NCI-H1694 treated with DMSO at 0.1 percent for 48 hours (cell line): ENCODE measurements around the gene CTNNA2.

Source experiments
- DNase-seq: peaks from one replicate; lab custom pipeline; 2025; lab: John Stamatoyannopoulos, UW

The CTNNA2 gene

GRCh38 chr2:79512442-79513401 lies at the start of gene CTNNA2:
Gene CTNNA2 (plus strand): TSS chr2:79513051.
- DNase-seq, result peak; percentile 39

- DNase-seq, result no peak
These were observed 25.5 kb upstream of the CTNNA2 start for GRCh38 chr2:79487399-79487798.

GRCh38 chr2:79511320-79511951 lies 1.4 kb upstream of the CTNNA2 start:
- DNase-seq, result no peak

- DNase-seq, result no peak
These were observed 860 bp downstream of the CTNNA2 start for GRCh38 chr2:79513711-79514110.

- no peak for DNase-seq
These were observed 16.8 kb downstream of the CTNNA2 start for GRCh38 chr2:79529636-79530035.

GRCh38 chr2:79530443-79530842 lies 17.6 kb downstream of the CTNNA2 start:
- no peak for DNase-seq

- no peak for DNase-seq
These were observed 34.7 kb downstream of the CTNNA2 start for GRCh38 chr2:79547568-79547967.

- DNase-seq, result no peak
These were observed 39.8 kb downstream of the CTNNA2 start for GRCh38 chr2:79552653-79553052.

- DNase-seq, result no peak
These were observed 42.0 kb downstream of the CTNNA2 start for GRCh38 chr2:79554899-79555298.

GRCh38 chr2:79564065-79564464 lies 51.2 kb downstream of the CTNNA2 start:
- no peak for DNase-seq

- no peak for DNase-seq
These were observed 56.2 kb downstream of the CTNNA2 start for GRCh38 chr2:79569048-79569447.

GRCh38 chr2:79573895-79574674 lies 61.2 kb downstream of the CTNNA2 start:
- DNase-seq, result no peak

- DNase-seq, result no peak
These were observed 63.6 kb downstream of the CTNNA2 start for GRCh38 chr2:79576451-79576850.

GRCh38 chr2:79578952-79579351 lies 66.1 kb downstream of the CTNNA2 start:
- DNase-seq, result no peak

GRCh38 chr2:79580175-79580574 lies 67.3 kb downstream of the CTNNA2 start:
- DNase-seq, result no peak

- DNase-seq, result no peak
These were observed 73.0 kb downstream of the CTNNA2 start for GRCh38 chr2:79585701-79586433.

- no peak for DNase-seq
These were observed 78.4 kb downstream of the CTNNA2 start for GRCh38 chr2:79591281-79591680.

- DNase-seq, result no peak
These were observed 80.5 kb downstream of the CTNNA2 start for GRCh38 chr2:79593237-79593867.

GRCh38 chr2:79596403-79596802 lies 83.6 kb downstream of the CTNNA2 start:
- DNase-seq, result no peak

- no peak for DNase-seq
These were observed 91.9 kb downstream of the CTNNA2 start for GRCh38 chr2:79604748-79605147.

- DNase-seq, result no peak
These were observed 98.7 kb downstream of the CTNNA2 start for GRCh38 chr2:79611448-79612016.
